Gastrocnemius medialis (tissue), 4 donors: ENCODE data around the gene AUTS2.

ENCODE experiments used
- POLR2A ChIP-seq, 2 donors: fragments of 450-650 bp; IDR thresholded peaks; one replicate each; pipeline ENCODE4 v1.6.1; 2017; ENCODE audit warnings: antibody characterized with exemption in 2 of 2, mild to moderate bottlenecking in 2 of 2, moderate library complexity in 2 of 2
- TF ChIP-seq, protein P1 (sequence below), 5 experiments: fragments of 450-650 bp in 3 of 5; fragments of 200-600 bp in 2 of 5; sonication (generic) in 2 of 5; IDR thresholded peaks in 4 of 5; conservative IDR thresholded peaks in 1 of 5; 1 replicate in 4 of 5; 2 replicates in 1 of 5; pipeline ENCODE4 v1.5.1; 2016 to 2019; ENCODE audit warnings: antibody characterized with exemption in 5 of 5, mild to moderate bottlenecking in 3 of 5, moderate library complexity in 3 of 5

- TF ChIP-seq, protein P1, sequence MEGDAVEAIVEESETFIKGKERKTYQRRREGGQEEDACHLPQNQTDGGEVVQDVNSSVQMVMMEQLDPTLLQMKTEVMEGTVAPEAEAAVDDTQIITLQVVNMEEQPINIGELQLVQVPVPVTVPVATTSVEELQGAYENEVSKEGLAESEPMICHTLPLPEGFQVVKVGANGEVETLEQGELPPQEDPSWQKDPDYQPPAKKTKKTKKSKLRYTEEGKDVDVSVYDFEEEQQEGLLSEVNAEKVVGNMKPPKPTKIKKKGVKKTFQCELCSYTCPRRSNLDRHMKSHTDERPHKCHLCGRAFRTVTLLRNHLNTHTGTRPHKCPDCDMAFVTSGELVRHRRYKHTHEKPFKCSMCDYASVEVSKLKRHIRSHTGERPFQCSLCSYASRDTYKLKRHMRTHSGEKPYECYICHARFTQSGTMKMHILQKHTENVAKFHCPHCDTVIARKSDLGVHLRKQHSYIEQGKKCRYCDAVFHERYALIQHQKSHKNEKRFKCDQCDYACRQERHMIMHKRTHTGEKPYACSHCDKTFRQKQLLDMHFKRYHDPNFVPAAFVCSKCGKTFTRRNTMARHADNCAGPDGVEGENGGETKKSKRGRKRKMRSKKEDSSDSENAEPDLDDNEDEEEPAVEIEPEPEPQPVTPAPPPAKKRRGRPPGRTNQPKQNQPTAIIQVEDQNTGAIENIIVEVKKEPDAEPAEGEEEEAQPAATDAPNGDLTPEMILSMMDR (IDR thresholded peaks at IDR 0.05 in 4 of 5, conservative IDR thresholded peaks at IDR 0.05 in 1 of 5): no peak
- TF ChIP-seq POLR2A (IDR thresholded peaks at IDR 0.05): no peak
Observed at GRCh38 chr7:69698109-69698825, 100.0 kb downstream of the AUTS2 start.
